Measurements from ENCODE around the gene MIER2.

The MIER2 gene

DNA sequence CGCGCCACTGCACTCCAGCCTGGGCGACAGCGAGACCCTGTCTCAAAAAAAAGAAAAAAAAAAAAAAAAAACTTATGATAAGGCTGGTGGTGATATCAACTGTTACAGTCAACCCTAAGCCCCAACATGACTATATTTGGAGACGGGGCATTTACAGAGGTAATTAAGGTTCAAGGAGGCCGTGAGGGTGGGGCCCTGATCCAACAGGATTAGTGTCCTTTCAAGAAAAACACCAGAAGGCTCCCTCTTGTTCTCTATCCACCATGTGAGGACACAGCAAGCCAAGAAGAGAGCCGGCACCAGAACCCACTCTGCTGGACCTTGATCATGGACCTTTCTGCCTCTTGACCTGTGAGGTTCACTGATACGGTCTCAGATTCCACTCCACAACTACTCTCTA, 14.1 kb downstream of the MIER2 start:
- DNase-seq: no peak
- Histone ChIP-seq H3K4me3 (ENCODE audit: control insufficient read depth in 1 of 7, extremely low read depth in 1 of 7, insufficient read depth in 4 of 7, low read depth in 2 of 7, low read length in 6 of 7) (no peak overlapping the region), H3K27me3 (replicated peaks in 2 of 5; ENCODE audit: control insufficient read depth in 4 of 5, insufficient read depth in 5 of 5, low read length in 4 of 5) (no peaks in the 10 kb centered on the region), H3K4me1 (ENCODE audit: control extremely low read depth in 1 of 4, control insufficient read depth in 4 of 4, insufficient read depth in 4 of 4, low read length in 3 of 4) (no peaks in the 10 kb centered on the region), H3K9me3 (ENCODE audit: control extremely low read depth in 1 of 5, control insufficient read depth in 4 of 5, insufficient read depth in 2 of 5, low read depth in 1 of 5, low read length in 4 of 5) (peaks cover 0 to 32% (median 31%) of the 10 kb centered on the region in 5 experiments), H3K36me3 (ENCODE audit: control insufficient read depth in 4 of 4, insufficient read depth in 4 of 4, low read length in 3 of 4) (peaks cover 17 to 76% (median 63%) of the 10 kb centered on the region in 4 experiments), H3K27ac (ENCODE audit: insufficient read depth in 1 of 2, low read depth in 1 of 2, low read length in 2 of 2, poor library complexity in 1 of 2, severe bottlenecking in 2 of 2) (no peak overlapping the region)
- ChIA-PET CTCF (no interaction called here), POLR2A (no interaction called here)
- WGBS (ENCODE audit: insufficient coverage): 93% methylated on average over 2 of the region's 8 CpGs

DNA sequence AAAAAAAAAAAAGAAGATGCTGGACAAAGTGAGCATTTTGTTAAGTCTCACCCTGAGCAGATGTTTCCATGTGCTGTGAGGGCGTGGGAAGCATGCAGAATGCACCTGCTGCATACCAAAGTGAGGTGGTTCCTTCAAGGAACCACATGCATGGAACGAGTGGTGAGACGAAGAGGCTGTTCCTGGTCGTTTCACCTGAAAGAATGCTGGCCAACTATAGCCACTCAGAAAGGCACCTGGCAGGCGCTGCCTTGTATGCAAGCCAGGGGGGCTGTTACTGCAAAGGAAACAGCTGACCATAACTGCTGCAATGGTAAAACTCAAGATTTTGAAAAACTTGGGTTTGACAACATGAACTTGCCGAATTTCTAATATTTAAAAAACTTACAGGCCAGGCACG, 14.7 kb downstream of the MIER2 start:
- no peak overlapping the region for H3K27ac ChIP-seq (ENCODE audit: insufficient read depth in 1 of 2, low read depth in 1 of 2, low read length in 2 of 2, poor library complexity in 1 of 2, severe bottlenecking in 2 of 2)
- CTCF ChIA-PET: no interaction called here
- no peaks in the 10 kb centered on the region for H3K4me1 ChIP-seq (ENCODE audit: control extremely low read depth in 1 of 4, control insufficient read depth in 4 of 4, insufficient read depth in 4 of 4, low read length in 3 of 4)
- peaks cover 0 to 32% (median 31%) of the 10 kb centered on the region in 5 experiments for H3K9me3 ChIP-seq (ENCODE audit: control extremely low read depth in 1 of 5, control insufficient read depth in 4 of 5, insufficient read depth in 2 of 5, low read depth in 1 of 5, low read length in 4 of 5)
- no peak overlapping the region for H3K4me3 ChIP-seq (ENCODE audit: control insufficient read depth in 1 of 7, extremely low read depth in 1 of 7, insufficient read depth in 4 of 7, low read depth in 2 of 7, low read length in 6 of 7)
- H3K36me3 ChIP-seq (ENCODE audit: control insufficient read depth in 4 of 4, insufficient read depth in 4 of 4, low read length in 3 of 4): peaks cover 17 to 76% (median 64%) of the 10 kb centered on the region in 4 experiments
- no peak for DNase-seq
- H3K27me3 ChIP-seq (replicated peaks in 2 of 5; ENCODE audit: control insufficient read depth in 4 of 5, insufficient read depth in 5 of 5, low read length in 4 of 5): no peaks in the 10 kb centered on the region
- over 99% methylated on average over 7 of the region's 7 CpGs for WGBS (ENCODE audit: insufficient coverage)
- POLR2A ChIA-PET: no interaction called here

DNA sequence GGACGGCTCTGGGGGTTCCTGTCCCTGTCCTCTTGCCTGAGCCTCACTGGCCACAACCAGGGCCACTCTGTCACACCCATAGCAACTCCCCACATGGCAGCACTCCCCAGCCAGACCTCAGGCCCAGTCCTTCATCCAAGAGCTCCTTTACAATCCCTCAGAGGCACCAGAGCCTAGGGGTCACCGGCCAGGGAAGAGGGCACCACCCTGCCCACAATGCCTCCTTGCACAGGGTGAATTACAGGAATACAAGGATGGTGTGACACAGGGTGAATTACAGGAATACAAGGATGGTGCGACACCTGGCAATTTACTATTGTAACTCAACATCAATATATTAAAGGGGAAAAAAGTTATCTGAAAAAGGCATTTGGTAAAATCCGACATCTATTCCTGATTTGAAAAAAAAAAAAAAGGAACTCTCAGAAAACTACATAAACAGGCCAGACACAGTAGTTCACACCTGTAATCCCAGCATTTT, 16.5 kb downstream of the MIER2 start:
- H3K4me1 ChIP-seq (ENCODE audit: control extremely low read depth in 1 of 4, control insufficient read depth in 4 of 4, insufficient read depth in 4 of 4, low read length in 3 of 4): no peaks in the 10 kb centered on the region
- H3K4me3 ChIP-seq (ENCODE audit: control insufficient read depth in 1 of 7, extremely low read depth in 1 of 7, insufficient read depth in 4 of 7, low read depth in 2 of 7, low read length in 6 of 7): no peak overlapping the region
- peaks cover 0 to 35% (median 32%) of the 10 kb centered on the region in 5 experiments for H3K9me3 ChIP-seq (ENCODE audit: control extremely low read depth in 1 of 5, control insufficient read depth in 4 of 5, insufficient read depth in 2 of 5, low read depth in 1 of 5, low read length in 4 of 5)
- no peak overlapping the region for H3K27ac ChIP-seq (ENCODE audit: insufficient read depth in 1 of 2, low read depth in 1 of 2, low read length in 2 of 2, poor library complexity in 1 of 2, severe bottlenecking in 2 of 2)
- peak; percentile 36 to 69 (median 56) for DNase-seq
- ChIA-PET CTCF (interaction anchor here (1.2 to 1.5 kb wide), 2 partner anchors 32 to 35 kb away, joined by 3 read pairs; no protein-coding TSS in a partner anchor), POLR2A (no interaction called here)
- 100% methylated on average over 1 of the region's 4 CpGs for WGBS (ENCODE audit: insufficient coverage)
- H3K36me3 ChIP-seq (ENCODE audit: control insufficient read depth in 4 of 4, insufficient read depth in 4 of 4, low read length in 3 of 4): peaks cover 17 to 81% (median 64%) of the 10 kb centered on the region in 4 experiments
- H3K27me3 ChIP-seq (replicated peaks in 2 of 5; ENCODE audit: control insufficient read depth in 4 of 5, insufficient read depth in 5 of 5, low read length in 4 of 5): no peaks in the 10 kb centered on the region

DNA sequence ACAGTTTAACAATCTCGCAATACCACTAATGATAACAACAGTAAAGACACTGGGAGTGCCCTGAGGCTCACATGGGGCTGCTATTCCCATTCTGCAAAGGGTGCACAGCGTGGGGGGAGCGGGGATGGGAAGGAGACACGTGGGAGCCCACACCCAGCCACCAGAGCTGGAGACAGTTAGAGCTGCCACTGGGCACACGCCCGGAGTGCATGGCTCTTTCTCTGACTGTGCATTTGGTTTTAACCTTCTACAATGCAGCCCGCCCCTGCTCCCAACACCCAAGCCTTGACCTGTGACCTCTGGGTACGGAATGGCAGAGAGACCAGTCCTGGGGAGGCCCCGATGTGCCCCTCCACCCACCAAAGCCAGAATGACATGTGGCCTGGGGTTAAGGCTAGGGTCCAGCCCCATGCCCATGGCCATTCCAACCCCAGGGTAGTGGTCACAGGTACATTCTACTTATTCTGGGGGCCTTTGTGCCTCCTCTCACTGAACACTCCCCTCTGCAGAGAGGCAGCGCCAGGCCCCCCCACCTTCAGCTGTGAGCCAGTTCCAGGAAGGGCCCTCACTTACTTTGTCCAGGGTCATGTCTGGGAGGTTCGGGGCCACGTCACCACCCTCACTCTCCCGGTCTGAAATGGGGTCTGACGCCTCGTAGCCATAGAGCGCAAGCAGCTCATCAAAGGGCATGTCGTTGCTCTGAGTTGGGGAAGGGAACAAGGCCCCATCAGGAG, 17.1 kb downstream of the MIER2 start:
- Histone ChIP-seq H3K4me1 (ENCODE audit: control extremely low read depth in 1 of 4, control insufficient read depth in 4 of 4, insufficient read depth in 4 of 4, low read length in 3 of 4) (no peaks in the 10 kb centered on the region), H3K4me3 (ENCODE audit: control insufficient read depth in 1 of 7, extremely low read depth in 1 of 7, insufficient read depth in 4 of 7, low read depth in 2 of 7, low read length in 6 of 7) (no peak overlapping the region), H3K9me3 (ENCODE audit: control extremely low read depth in 1 of 5, control insufficient read depth in 4 of 5, insufficient read depth in 2 of 5, low read depth in 1 of 5, low read length in 4 of 5) (peaks cover 0 to 40% (median 32%) of the 10 kb centered on the region in 5 experiments), H3K27me3 (replicated peaks in 2 of 5; ENCODE audit: control insufficient read depth in 4 of 5, insufficient read depth in 5 of 5, low read length in 4 of 5) (no peaks in the 10 kb centered on the region), H3K27ac (ENCODE audit: insufficient read depth in 1 of 2, low read depth in 1 of 2, low read length in 2 of 2, poor library complexity in 1 of 2, severe bottlenecking in 2 of 2) (no peak overlapping the region), H3K36me3 (ENCODE audit: control insufficient read depth in 4 of 4, insufficient read depth in 4 of 4, low read length in 3 of 4) (peaks cover 17 to 87% (median 68%) of the 10 kb centered on the region in 4 experiments)
- CTCF ChIA-PET: interaction anchor here (1.2 to 1.5 kb wide), 2 partner anchors 32 to 34 kb away, joined by 3 read pairs; no protein-coding TSS in a partner anchor
- POLR2A ChIA-PET: no interaction called here
- DNase-seq: no peak
- WGBS (ENCODE audit: insufficient coverage): 98% methylated on average over 16 of the region's 17 CpGs

DNA sequence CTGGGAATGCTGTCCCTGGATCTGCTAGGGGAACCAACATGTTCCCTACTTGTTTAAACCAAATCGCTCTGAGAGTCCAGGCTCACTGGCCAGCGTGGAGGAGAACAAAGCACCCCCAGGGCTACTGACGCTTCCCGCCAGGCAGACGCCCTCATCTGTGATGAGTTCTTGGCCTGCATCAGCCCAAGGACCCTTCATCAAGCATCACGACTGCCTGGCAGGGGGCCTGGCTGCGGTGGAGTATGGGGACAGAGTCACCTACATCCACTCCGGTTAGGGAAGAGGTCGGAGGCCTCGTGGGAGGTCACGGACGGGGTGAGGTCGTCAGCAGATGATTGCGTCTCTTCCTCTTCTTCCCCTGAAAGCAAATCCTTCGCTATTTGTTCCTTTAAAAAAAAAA, 17.7 kb downstream of the MIER2 start:
- POLR2A ChIA-PET: no interaction called here
- Histone ChIP-seq H3K4me1 (ENCODE audit: control extremely low read depth in 1 of 4, control insufficient read depth in 4 of 4, insufficient read depth in 4 of 4, low read length in 3 of 4) (no peaks in the 10 kb centered on the region), H3K36me3 (ENCODE audit: control insufficient read depth in 4 of 4, insufficient read depth in 4 of 4, low read length in 3 of 4) (peaks cover 16 to 88% (median 68%) of the 10 kb centered on the region in 4 experiments), H3K27me3 (replicated peaks in 2 of 5; ENCODE audit: control insufficient read depth in 4 of 5, insufficient read depth in 5 of 5, low read length in 4 of 5) (no peaks in the 10 kb centered on the region), H3K9me3 (ENCODE audit: control extremely low read depth in 1 of 5, control insufficient read depth in 4 of 5, insufficient read depth in 2 of 5, low read depth in 1 of 5, low read length in 4 of 5) (peaks cover 0 to 42% (median 32%) of the 10 kb centered on the region in 5 experiments), H3K4me3 (ENCODE audit: control insufficient read depth in 1 of 7, extremely low read depth in 1 of 7, insufficient read depth in 4 of 7, low read depth in 2 of 7, low read length in 6 of 7) (no peak overlapping the region), H3K27ac (ENCODE audit: insufficient read depth in 1 of 2, low read depth in 1 of 2, low read length in 2 of 2, poor library complexity in 1 of 2, severe bottlenecking in 2 of 2) (no peak overlapping the region)
- DNase-seq: no peak
- CTCF ChIA-PET: no interaction called here
- 96% methylated on average over 14 of the region's 15 CpGs for WGBS (ENCODE audit: insufficient coverage)

DNA sequence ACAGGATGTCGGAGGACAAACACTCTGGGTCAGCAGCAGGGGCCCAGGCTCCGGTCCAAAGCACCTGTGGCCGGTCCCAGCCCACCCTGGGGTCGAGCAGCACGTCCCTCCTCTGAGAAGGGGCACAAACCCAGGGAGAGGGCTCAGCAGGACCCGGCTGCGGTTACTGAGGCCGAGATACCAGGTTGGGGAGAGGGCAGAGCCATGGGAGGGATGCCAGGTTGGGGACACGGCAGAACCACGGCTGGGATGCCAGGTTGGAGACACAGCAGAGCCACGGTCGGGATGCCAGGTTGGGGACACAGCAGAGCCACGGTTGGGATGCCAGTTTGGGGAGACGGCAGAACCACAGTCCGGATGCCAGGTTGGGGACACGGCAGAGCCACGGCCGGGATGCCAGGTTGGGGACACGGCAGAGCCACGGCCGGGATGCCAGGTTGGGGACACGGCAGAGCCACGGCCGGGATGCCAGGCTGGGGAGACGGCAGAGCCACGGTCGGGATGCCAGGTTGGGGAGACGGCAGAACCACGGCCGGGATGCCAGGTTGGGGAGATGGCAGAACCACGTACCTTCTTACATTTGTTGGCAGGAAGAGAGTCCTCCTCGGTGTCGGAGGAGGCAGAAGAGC, 18.5 kb downstream of the MIER2 start:
- no peak overlapping the region for H3K27ac ChIP-seq (ENCODE audit: insufficient read depth in 1 of 2, low read depth in 1 of 2, low read length in 2 of 2, poor library complexity in 1 of 2, severe bottlenecking in 2 of 2)
- H3K27me3 ChIP-seq (replicated peaks in 2 of 5; ENCODE audit: control insufficient read depth in 4 of 5, insufficient read depth in 5 of 5, low read length in 4 of 5): no peaks in the 10 kb centered on the region
- H3K9me3 ChIP-seq (ENCODE audit: control extremely low read depth in 1 of 5, control insufficient read depth in 4 of 5, insufficient read depth in 2 of 5, low read depth in 1 of 5, low read length in 4 of 5): peaks cover 0 to 43% (median 32%) of the 10 kb centered on the region in 5 experiments
- no peaks in the 10 kb centered on the region for H3K4me1 ChIP-seq (ENCODE audit: control extremely low read depth in 1 of 4, control insufficient read depth in 4 of 4, insufficient read depth in 4 of 4, low read length in 3 of 4)
- WGBS (ENCODE audit: insufficient coverage): 98% methylated on average over 31 of the region's 33 CpGs
- no peak for DNase-seq
- H3K4me3 ChIP-seq (ENCODE audit: control insufficient read depth in 1 of 7, extremely low read depth in 1 of 7, insufficient read depth in 4 of 7, low read depth in 2 of 7, low read length in 6 of 7): no peak overlapping the region
- CTCF ChIA-PET: no interaction called here
- POLR2A ChIA-PET: no interaction called here
- peaks cover 16 to 90% (median 66%) of the 10 kb centered on the region in 4 experiments for H3K36me3 ChIP-seq (ENCODE audit: control insufficient read depth in 4 of 4, insufficient read depth in 4 of 4, low read length in 3 of 4)

All from common myeloid progenitor, CD34-positive (primary cell).